Measurements from ENCODE around the gene HSCB. TPM values are rescaled to one million over a fixed set of nuclear protein-coding genes. Genes with fewer than 3 reads are reported as not detected.

HSCB gene
- total and polyA plus RNA-seq, 2 of the 4 experiments (the other 2 are of a cell fraction): 5.4 to 13.2 TPM

DNA sequence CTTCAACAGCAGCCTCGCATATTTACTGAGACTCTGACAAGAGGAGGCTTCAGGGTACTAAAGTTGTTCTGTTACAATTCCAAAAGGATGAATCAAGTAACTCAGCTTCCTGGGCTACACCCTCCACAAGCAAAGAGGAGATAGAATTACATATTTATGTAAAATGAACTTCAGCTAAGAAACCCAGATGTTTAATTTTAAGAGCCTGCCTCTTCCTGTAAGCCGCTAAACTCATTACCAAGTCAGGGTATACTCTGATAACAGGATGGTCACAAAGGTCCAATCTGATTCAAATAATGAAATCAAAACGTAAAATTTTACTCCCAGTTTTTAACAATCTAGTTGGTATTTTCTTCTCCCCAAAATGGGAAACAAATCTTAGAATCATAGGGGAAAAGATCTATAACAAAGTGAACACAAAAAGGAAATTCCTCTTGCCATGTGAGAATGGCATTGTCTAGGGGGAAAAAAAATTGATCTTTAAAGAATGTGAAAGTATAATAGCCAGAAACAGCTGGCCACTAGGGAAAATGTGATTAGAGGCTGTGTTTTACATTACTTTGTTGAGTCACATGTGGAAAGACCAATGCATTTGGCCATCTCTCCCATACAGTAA, 31.2 kb upstream of the HSCB start:
- Histone ChIP-seq H3K4ac (ENCODE audit: low read depth, low read length) (peak overlapping the region; percentile 87), H2BK15ac (ENCODE audit: low read depth, low read length) (peak overlapping the region; percentile 68; the same call in 2 of the 3 replicates), H2AK5ac (ENCODE audit: low read depth, low read length) (peak overlapping the region; percentile 83; the same call in 1 of the 2 replicates), H3K9me1 (ENCODE audit: insufficient read depth, low read length) (peaks cover 3% of the 10 kb centered on the region; the same call in 1 of the 2 replicates), H2BK5ac (ENCODE audit: low read depth, low read length, poor library complexity, severe bottlenecking) (peak overlapping the region; percentile 97), H3K27me3 (ENCODE audit: control insufficient read depth, insufficient read depth, low read length) (no peaks in the 10 kb centered on the region), H4K20me1 (ENCODE audit: insufficient read depth, low read length) (0 out of 2 replicates have a peak, but pooled peaks cover 3% of the 10 kb centered on the region), H3K79me1 (ENCODE audit: low read depth in 1 of 2, low read length in 2 of 2) (0 out of 4 replicates have a peak, but pooled peaks cover 0 to 3% of the 10 kb centered on the region in 2 experiments), H4K5ac (ENCODE audit: low read depth, low read length) (peak overlapping the region; percentile 89), H3K9ac (ENCODE audit: low read depth, low read length) (peak overlapping the region; percentile 47), H2BK120ac (ENCODE audit: low read depth, low read length) (peak overlapping the region; percentile 86), H4K91ac (ENCODE audit: insufficient read depth, low read depth, low read length) (peak overlapping the region; percentile 78), H4K8ac (ENCODE audit: low read depth in 2 of 2, low read length in 2 of 2) (peak overlapping the region; percentile 60 to 90; a peak in 3 of 4 replicates), H3K56ac (ENCODE audit: extremely low read depth, insufficient read depth, low read length) (peak overlapping the region; percentile 79), H3K18ac (ENCODE audit: low read depth, low read length) (peak overlapping the region; percentile 93), H3K23ac (ENCODE audit: low read depth, low read length) (peak overlapping the region; percentile 84; the same call in 1 of the 2 replicates), H2AFZ (replicated peaks; ENCODE audit: low read length, poor library complexity) (no peak overlapping the region), H2BK20ac (ENCODE audit: low read depth, low read length) (peak overlapping the region; percentile 93; the same call in 1 of the 2 replicates), H3K14ac (replicated peaks; ENCODE audit: low read depth, low read length) (peak overlapping the region; percentile 47), H3K27ac (ENCODE audit: insufficient read depth, low read length) (peak overlapping the region; percentile 88), H3K4me1 (ENCODE audit: control insufficient read depth, insufficient read depth, low read length) (peaks cover 12% of the 10 kb centered on the region), H3K36me3 (ENCODE audit: control insufficient read depth, insufficient read depth, low read length) (no peaks in the 10 kb centered on the region), H3K9me3 (ENCODE audit: control insufficient read depth, insufficient read depth, low read length) (no peaks in the 10 kb centered on the region), H3K4me3 (ENCODE audit: insufficient read depth, low read depth, low read length) (no peak overlapping the region), H2AK9ac (replicated peaks; ENCODE audit: low read depth, low read length, poor library complexity) (no peak overlapping the region), H3K4me2 (ENCODE audit: low read depth, low read length) (peak overlapping the region; percentile 43)
- no CpG with 5 or more reads among the region's 3 CpGs for WGBS, 2 experiments (ENCODE audit: extremely low coverage in 2 of 2, insufficient read length in 1 of 2)
- in situ Hi-C loops (cut with MboI; ENCODE audit: low sequenced_read_pairs): no loop called here
- POLR2A ChIA-PET (ENCODE audit: unreplicated experiment): no interaction called here
- dilution Hi-C loops (cut with HindIII; ENCODE audit: low sequenced_read_pairs, unreplicated experiment): no loop called here
- CTCF ChIA-PET: interaction anchor here (0.7 kb wide), 1 partner anchor 56 kb away, joined by 4 read pairs; no protein-coding TSS in a partner anchor
- peak; percentile 93 for DNase-seq
- BruUV-seq (replicated peaks): no TSS peak
- ATAC-seq (ENCODE audit: low read depth): peak; percentile 90
- intact Hi-C loops (cut with micrococcal nuclease): loop anchor here (5.0 kb wide), 1 partner anchor 62 kb away; the partner anchor contains the start of gene CCDC117
- TF ChIP-seq ELK1 (IDR thresholded peaks at IDR 0.05; ENCODE audit: borderline replicate concordance, low read depth, low read length): no peak
- TF ChIP-seq, protein P1, sequence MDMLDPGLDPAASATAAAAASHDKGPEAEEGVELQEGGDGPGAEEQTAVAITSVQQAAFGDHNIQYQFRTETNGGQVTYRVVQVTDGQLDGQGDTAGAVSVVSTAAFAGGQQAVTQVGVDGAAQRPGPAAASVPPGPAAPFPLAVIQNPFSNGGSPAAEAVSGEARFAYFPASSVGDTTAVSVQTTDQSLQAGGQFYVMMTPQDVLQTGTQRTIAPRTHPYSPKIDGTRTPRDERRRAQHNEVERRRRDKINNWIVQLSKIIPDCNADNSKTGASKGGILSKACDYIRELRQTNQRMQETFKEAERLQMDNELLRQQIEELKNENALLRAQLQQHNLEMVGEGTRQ (IDR thresholded peaks at IDR 0.05; ENCODE audit: low read depth, low read length): no peak; the same call in 1 of the 2 replicates
- no peak for TF ChIP-seq RAD21 (IDR thresholded peaks at IDR 0.05; ENCODE audit: low read length)
- no peak for TF ChIP-seq RCOR1 (IDR thresholded peaks at IDR 0.05; ENCODE audit: insufficient replicate concordance, low read length)
- no peak for TF ChIP-seq MAFK (IDR thresholded peaks at IDR 0.05; ENCODE audit: low read depth, low read length)
- TF ChIP-seq CEBPB (IDR thresholded peaks at IDR 0.05; ENCODE audit: low read depth, low read length): no peak
- TF ChIP-seq NFE2L2 (IDR thresholded peaks at IDR 0.05; ENCODE audit: low read depth, low read length): no peak
- TF ChIP-seq BHLHE40 (IDR thresholded peaks at IDR 0.05; ENCODE audit: low read depth, low read length): no peak
- TF ChIP-seq CHD1 (IDR thresholded peaks at IDR 0.05; ENCODE audit: low read depth, low read length): no peak
- TF ChIP-seq SMC3 (IDR thresholded peaks at IDR 0.05; ENCODE audit: low read depth, low read length): no peak
- TF ChIP-seq POLR2A (IDR thresholded peaks at IDR 0.05; ENCODE audit: low read depth, low read length): no peak
- no peak for TF ChIP-seq MXI1 (IDR thresholded peaks at IDR 0.05; ENCODE audit: borderline replicate concordance, low read depth, low read length)
- no peak for TF ChIP-seq RFX5 (IDR thresholded peaks at IDR 0.05; ENCODE audit: low read depth, low read length)
- TF ChIP-seq MAZ (IDR thresholded peaks at IDR 0.05; ENCODE audit: borderline replicate concordance, low read depth, low read length): no peak
